ENCODE measurements around the gene SNORC.

DNA sequence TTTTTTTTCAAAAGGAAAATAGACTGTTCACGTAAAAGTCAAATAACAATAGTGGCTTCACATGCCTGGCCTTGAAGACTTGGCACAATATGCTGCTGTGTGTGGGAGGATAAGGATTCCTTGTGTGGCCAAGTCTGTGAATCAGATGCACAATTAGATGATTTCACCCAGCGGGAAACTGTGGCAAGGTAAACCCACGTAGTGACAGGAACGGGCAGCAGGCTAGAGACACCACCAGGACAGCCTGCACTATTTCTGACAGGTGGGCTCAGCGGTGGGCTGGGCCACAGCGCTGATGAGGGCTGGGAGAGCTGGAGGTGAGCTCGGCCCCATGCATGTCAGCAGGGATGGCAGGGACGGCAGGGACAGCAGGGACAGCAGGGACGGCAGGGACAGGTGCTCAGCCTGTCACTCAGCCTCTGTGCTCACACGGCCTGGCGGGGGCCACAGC is 21.6 kb downstream of the SNORC start:
- TF ChIP-seq, protein P1, sequence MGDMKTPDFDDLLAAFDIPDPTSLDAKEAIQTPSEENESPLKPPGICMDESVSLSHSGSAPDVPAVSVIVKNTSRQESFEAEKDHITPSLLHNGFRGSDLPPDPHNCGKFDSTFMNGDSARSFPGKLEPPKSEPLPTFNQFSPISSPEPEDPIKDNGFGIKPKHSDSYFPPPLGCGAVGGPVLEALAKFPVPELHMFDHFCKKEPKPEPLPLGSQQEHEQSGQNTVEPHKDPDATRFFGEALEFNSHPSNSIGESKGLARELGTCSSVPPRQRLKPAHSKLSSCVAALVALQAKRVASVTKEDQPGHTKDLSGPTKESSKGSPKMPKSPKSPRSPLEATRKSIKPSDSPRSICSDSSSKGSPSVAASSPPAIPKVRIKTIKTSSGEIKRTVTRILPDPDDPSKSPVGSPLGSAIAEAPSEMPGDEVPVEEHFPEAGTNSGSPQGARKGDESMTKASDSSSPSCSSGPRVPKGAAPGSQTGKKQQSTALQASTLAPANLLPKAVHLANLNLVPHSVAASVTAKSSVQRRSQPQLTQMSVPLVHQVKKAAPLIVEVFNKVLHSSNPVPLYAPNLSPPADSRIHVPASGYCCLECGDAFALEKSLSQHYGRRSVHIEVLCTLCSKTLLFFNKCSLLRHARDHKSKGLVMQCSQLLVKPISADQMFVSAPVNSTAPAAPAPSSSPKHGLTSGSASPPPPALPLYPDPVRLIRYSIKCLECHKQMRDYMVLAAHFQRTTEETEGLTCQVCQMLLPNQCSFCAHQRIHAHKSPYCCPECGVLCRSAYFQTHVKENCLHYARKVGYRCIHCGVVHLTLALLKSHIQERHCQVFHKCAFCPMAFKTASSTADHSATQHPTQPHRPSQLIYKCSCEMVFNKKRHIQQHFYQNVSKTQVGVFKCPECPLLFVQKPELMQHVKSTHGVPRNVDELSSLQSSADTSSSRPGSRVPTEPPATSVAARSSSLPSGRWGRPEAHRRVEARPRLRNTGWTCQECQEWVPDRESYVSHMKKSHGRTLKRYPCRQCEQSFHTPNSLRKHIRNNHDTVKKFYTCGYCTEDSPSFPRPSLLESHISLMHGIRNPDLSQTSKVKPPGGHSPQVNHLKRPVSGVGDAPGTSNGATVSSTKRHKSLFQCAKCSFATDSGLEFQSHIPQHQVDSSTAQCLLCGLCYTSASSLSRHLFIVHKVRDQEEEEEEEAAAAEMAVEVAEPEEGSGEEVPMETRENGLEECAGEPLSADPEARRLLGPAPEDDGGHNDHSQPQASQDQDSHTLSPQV (IDR thresholded peaks at IDR 0.05) = no peak
- TF ChIP-seq ATF2 (IDR thresholded peaks at IDR 0.05; ENCODE audit: low read length) = no peak
- TF ChIP-seq KDM1A (IDR thresholded peaks at IDR 0.05; ENCODE audit: borderline replicate concordance) = no peak
- TF ChIP-seq EZH2 (IDR thresholded peaks at IDR 0.05; ENCODE audit: borderline replicate concordance, control insufficient read depth, low read depth, low read length) = no peak
- TF ChIP-seq CREB1 (IDR thresholded peaks at IDR 0.05; ENCODE audit: low read depth) = no peak
- no peak for TF ChIP-seq CHD1 (IDR thresholded peaks at IDR 0.05; ENCODE audit: low read depth, low read length)
- no peak for TF ChIP-seq CHD2 (IDR thresholded peaks at IDR 0.05; ENCODE audit: borderline replicate concordance, low read depth, low read length)
- no peak for TF ChIP-seq POLR2AphosphoS5 (IDR thresholded peaks at IDR 0.05; ENCODE audit: low read length)
- TF ChIP-seq FOXM1 (IDR thresholded peaks at IDR 0.05; ENCODE audit: low read depth, low read length) = no peak

Data from GM12878 (cell line).